Fibroblast of upper back skin (primary cell): Measurements from ENCODE around the gene CYB5R3.

ENCODE experiments used
- DNase-seq: peaks from one replicate; pipeline ENCODE4 v3.0.0-alpha.2; 2013

Gene CYB5R3

GRCh38 chr22:42644422-42645340 lies 4.5 kb downstream of the CYB5R3 start:
- no peak for DNase-seq

DNA sequence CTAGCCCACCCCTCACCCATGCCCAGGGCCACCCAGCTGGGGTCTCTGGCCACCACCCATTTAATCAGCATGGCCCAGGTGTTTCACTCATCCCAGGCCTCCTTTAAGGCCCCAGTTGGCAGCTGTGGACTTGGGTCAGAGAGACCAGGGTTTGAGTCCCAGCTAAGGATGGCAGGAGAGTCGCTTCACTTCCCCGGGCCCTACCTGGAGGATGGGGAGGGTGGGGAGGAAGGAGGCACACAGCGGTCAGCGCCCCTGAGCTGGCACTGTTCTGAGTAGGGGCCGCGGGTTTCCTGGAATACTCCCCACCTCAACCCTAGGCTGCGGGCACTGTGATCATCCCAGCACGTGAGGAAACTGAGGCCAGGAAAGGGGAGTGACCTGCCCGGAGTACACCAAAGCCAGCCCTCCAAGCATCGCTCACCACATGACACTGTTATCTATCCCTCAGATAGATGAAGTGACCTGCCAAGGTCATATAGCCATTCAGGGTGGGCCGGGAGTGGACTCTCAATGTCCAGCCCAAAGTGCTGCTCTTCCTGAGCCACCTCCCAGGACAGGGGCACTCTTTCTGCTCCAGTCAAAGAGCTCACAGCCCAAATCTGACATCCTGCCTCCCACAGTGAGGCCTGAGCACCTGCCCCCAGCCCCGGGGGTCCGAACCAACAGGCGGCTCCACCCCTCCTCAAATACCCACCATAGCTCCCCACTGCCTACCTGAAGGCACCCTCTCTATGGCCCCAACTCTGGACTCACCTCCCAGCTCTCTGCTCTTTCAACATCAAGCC lies 5.4 kb downstream of the CYB5R3 start:
- DNase-seq, result no peak

- DNase-seq, result no peak
These were observed 6.2 kb downstream of the CYB5R3 start for GRCh38 chr22:42642806-42643633.

DNA sequence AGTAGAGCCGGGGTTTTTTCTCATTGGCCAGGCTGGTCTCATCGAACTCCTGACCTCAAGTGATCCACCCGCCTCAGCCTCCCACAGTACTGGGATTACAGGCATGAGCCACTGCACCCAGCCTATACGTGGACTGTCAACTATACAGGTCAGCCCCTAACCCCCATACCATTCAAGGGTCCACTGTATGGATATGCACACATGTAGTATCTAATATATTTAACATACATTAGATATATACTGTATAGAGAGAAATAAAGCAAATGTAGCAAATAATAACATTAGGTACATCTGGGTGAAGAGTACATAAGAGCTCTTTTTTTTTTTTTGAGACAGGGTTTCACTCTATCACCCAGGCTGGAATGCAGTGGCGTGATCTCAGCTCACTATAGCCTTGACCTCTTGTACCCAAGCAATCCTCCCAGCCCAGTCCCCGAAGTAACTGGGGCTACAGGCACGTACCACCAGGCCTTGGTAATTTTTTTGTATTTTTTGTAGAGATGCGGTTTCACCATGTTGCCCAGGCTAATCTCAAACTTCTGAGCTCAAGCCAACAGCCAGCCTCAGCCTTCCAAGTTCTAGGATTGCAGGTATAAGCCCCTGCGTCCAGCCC lies 7.3 kb downstream of the CYB5R3 start:
- no peak for DNase-seq

DNA sequence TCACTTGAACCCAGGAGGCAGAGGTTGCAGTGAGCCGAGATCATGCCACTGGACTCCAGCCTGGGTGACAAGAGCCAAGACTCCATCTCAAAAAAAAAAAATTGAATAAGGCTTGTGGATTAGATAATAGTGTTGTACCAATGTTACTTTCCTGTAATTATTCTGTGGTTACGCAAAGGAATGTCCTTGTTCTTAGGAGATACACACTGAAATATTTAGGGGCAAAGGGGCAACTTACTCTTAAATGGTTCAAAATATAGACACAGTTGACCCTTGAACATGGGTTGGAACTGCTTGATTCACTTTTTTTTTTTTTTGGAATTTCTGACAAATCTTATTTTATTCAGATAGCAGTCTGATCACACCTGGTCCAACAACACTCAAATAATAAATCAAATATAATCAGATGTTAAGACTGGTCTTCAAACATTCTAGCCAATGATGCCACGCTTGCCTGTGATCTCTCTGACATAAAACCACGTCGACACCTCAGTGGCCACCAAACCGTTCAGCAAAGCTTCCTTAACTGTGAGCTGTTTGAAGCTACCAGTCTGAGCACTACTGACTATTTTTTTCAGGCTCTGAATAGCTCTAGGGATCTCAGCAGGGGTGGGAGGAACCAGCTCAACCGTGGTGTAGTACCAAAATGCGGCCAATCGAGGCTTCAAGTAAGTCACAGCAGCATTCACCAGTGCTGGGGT lies 9.5 kb downstream of the CYB5R3 start:
- DNase-seq, result no peak

DNA sequence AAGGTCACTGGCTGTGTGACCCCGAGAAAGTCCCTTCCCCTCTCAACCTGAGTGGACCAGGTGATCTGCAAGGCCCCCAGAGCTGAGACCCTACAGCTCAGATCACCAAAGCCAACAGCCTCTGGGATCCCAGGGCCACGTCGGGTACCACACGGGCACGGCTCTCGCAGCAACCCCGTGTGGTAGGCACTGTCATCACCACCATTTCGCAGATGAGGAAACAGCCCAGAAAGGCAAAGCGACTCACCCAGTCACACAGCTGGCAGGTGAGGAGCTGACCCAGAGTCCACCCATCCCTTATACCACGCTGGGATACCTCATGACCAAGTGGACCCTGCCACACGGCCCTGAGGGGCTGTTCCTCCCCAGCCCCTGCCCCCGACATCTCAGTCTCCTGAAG lies 11.6 kb downstream of the CYB5R3 start:
- DNase-seq, result no peak

GRCh38 chr22:42636506-42636905 lies 12.7 kb downstream of the CYB5R3 start:
- no peak for DNase-seq

DNA sequence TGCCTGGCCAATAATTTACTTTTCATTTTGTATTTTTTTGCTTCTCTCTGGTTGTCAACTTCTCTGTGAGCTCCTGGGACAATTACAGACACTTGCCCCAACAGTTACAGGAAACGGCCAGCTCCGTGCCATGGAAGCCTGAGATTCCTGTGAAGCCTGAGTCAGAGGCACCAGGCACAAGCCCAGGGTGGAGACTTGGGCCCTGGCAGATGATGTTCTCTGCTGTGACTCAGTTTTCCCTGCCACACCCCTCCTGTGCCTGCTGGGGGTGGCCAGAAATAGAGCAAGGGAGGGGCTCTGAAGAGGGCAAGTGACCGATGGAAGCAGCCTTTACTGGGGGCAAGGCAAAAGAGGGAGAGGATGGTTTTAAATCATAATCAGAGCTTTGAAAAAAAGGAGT lies 13.7 kb downstream of the CYB5R3 start:
- DNase-seq, result peak; percentile 80

- no peak for DNase-seq
These were observed 16.2 kb downstream of the CYB5R3 start for GRCh38 chr22:42633013-42633412.

- DNase-seq, result no peak
These were observed 17.1 kb downstream of the CYB5R3 start for GRCh38 chr22:42632096-42632495.

GRCh38 chr22:42630901-42631602 lies 18.1 kb downstream of the CYB5R3 start:
- DNase-seq, result no peak

- DNase-seq, result no peak
These were observed 19.0 kb downstream of the CYB5R3 start for GRCh38 chr22:42630211-42630610.

GRCh38 chr22:42627981-42628380 lies 21.2 kb downstream of the CYB5R3 start:
- DNase-seq, result no peak

DNA sequence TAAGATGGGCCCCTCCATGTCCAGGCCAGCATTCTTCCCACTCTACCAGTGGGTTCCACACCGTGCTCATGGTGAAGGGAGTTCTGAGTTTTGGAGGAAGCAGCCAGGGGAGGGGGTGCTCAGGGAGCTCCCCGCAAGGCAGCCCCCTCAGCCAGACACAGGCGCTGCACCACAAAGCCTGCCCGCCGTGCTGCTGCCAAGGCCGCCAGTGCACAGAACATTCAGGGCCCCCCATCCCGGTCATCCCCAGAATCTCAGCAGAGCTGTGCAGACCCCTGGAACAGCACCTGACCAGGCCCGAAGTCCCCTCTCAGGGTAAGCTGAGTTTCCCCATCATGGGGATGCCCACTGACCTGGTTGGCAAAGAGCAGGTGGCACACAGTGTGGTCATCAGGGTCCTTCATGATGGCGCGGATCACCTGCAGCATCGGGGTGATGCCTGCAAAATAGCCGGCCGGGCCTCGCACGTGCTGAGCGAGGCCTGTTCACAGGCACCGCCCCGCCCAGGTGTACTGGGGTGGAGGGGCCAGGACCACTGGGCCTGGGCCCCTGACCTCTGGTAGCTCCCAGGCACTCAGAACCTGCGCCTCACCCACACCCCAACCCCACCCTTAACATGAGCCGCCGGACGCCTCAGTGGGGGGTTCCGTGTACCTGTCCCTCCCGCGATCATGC lies 22.1 kb downstream of the CYB5R3 start:
- no peak for DNase-seq

GRCh38 chr22:42626431-42626830 lies 22.8 kb downstream of the CYB5R3 start:
- DNase-seq, result no peak

- no peak for DNase-seq
These were observed 23.8 kb downstream of the CYB5R3 start for GRCh38 chr22:42625416-42625815.

DNA sequence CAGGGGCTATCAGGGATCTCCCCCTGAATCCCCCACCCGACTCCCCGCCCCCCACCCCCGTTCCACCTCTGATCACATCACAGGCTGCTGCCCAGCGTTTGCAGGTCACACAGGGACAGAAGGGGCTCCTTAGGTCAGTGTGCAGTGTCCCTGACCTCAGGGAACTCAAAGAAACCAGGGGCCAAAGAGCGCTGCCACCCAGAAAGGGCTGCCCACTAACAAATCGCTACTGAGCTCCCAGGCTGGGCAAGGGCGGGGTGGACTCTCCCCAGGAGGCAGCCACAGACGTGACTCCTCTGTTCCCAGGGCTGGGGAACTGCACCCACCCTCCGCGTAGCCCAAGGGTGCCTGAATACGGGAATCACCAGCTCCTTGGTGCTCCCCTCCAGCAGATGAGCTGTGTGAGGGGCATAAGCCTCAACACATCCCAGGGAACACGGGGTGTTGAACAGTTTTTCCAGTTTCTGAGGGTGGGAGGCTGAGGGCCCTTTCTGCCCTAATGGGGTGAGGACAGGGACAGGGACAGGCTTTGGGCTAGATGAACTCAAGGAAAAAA lies 24.6 kb downstream of the CYB5R3 start:
- no peak for DNase-seq

DNA sequence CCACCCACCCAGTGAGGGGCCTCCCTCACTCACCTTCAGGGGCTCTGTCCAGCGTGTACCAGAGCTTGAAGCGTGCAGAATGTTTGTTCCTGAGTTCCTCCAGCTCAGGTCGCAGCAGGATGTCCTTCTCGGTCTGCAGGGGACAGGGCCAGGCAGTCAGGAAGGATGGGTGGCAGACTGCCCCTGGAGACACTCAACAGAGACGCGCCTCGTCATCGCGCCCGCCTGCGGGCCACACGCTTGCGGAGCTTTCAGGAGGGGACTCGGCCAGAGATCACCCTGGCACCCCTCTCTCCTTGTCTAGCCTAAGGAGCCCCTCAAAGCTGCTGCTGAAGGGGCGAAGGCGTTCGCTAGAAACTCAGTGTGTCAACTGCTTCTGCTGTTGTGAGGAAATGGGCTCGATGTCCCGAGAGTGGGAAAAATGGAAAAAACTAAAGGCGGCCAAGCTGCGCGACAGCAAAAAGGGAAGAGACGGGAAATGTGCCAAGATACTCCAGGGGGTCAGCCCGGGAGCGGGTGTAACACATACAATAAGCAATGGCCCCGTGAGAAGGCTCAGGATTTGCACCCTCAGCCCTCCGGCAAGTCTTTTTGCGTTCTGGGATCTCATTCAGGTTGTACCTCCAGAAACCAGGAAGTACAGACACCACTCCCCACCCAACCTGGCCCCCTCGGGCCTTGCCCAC lies 25.3 kb downstream of the CYB5R3 start:
- DNase-seq, result no peak

DNA sequence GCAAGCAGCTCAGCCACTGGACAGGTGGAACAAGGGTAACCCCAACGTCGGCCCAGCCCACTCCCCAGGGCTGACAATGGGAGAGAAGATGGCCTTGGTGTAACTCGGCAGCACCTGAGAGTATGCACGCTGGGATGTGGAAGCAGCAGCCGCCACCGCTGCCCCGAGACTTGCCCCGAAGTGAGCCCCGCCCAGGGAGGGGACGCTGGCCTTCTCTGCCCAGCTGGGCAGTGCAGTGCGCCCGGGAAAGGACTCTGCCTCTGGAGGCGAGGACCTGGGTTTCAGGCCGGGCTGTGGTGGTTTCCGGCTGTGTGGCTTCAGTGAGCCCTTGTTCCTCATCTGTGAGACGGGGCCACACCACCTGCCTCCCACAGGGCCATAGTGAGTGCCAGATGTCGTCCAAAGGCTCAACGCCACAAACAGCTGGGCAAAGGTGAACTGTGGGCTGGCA lies 25.9 kb downstream of the CYB5R3 start:
- no peak for DNase-seq
